Astrocyte (in vitro differentiated cells and primary cell): Measurements from ENCODE around the gene NNT. TPM values are rescaled to one million over a fixed set of nuclear protein-coding genes. Genes with fewer than 3 reads are reported as not detected.

Experiments used
- DNase-seq: peaks from one replicate; pipeline ENCODE4 v3.0.0-alpha.2; 2010; ENCODE audit warnings: low read depth
- FAIRE-seq: peaks from 2 replicates; lab custom pipeline; 2011; peaks lifted over from hg19 to GRCh38; lab: Jason Lieb, UNC
- H2AFZ ChIP-seq: 2 replicates; pipeline ENCODE4 v1.6.0; 2012; ENCODE audit warnings: low read depth, low read length, inconsistent platforms
- H3K27ac ChIP-seq: 2 replicates; pipeline ENCODE4 v1.5.1; 2011; ENCODE audit warnings: low read depth, low read length, inconsistent platforms
- H3K27me3 ChIP-seq: 2 replicates; pipeline ENCODE4 v1.6.0; 2011; ENCODE audit warnings: low read length, inconsistent platforms; ENCODE audit not compliant: insufficient read depth
- H3K36me3 ChIP-seq: 2 replicates; pipeline ENCODE4 v1.5.1; 2011; ENCODE audit warnings: low read length, inconsistent platforms; ENCODE audit not compliant: insufficient read depth
- H3K4me1 ChIP-seq: 2 replicates; pipeline ENCODE4 v1.5.1; 2011; ENCODE audit warnings: low read length, inconsistent platforms; ENCODE audit not compliant: insufficient read depth
- H3K4me2 ChIP-seq: 2 replicates; pipeline ENCODE4 v1.6.0; 2012; ENCODE audit warnings: low read length, inconsistent platforms
- H3K4me3 ChIP-seq: 2 replicates; pipeline ENCODE4 v1.5.1; 2011; ENCODE audit warnings: low read depth, mild to moderate bottlenecking, low read length, inconsistent platforms; ENCODE audit not compliant: insufficient read depth
- H3K79me2 ChIP-seq: 2 replicates; pipeline ENCODE4 v1.6.0; 2012; ENCODE audit warnings: mild to moderate bottlenecking, low read length, inconsistent platforms; ENCODE audit not compliant: insufficient read depth
- H3K9ac ChIP-seq: 2 replicates; pipeline ENCODE4 v1.6.0; 2012; ENCODE audit warnings: mild to moderate bottlenecking, low read length, inconsistent platforms
- H3K9me3 ChIP-seq: 2 replicates; pipeline ENCODE4 v1.5.1; 2012; ENCODE audit warnings: low read depth, mild to moderate bottlenecking, low read length, inconsistent platforms; ENCODE audit not compliant: insufficient read depth
- H4K20me1 ChIP-seq: 2 replicates; pipeline ENCODE4 v1.6.0; 2012; ENCODE audit warnings: low read length, inconsistent platforms; ENCODE audit not compliant: insufficient read depth
- H3K27ac Mint-ChIP-seq: one replicate; pipeline ENCODE4 v1.8.0; 2021; ENCODE audit warnings: mild to moderate bottlenecking, mixed read lengths; ENCODE audit not compliant: unreplicated experiment
- H3K27me3 Mint-ChIP-seq: one replicate; pipeline ENCODE4 v1.8.0; 2021; ENCODE audit warnings: low read depth, mixed read lengths; ENCODE audit not compliant: unreplicated experiment
- H3K36me3 Mint-ChIP-seq: one replicate; pipeline ENCODE4 v1.8.0; 2021; ENCODE audit warnings: low read depth, mixed read lengths; ENCODE audit not compliant: unreplicated experiment
- H3K4me1 Mint-ChIP-seq: one replicate; pipeline ENCODE4 v1.8.0; 2021; ENCODE audit warnings: low read depth, mixed read lengths; ENCODE audit not compliant: unreplicated experiment
- H3K4me3 Mint-ChIP-seq: one replicate; pipeline ENCODE4 v1.8.0; 2021; ENCODE audit warnings: mild to moderate bottlenecking, moderate library complexity, mixed read lengths; ENCODE audit not compliant: unreplicated experiment
- H3K9me3 Mint-ChIP-seq: one replicate; pipeline ENCODE4 v1.8.0; 2021; ENCODE audit warnings: mild to moderate bottlenecking, mixed read lengths; ENCODE audit not compliant: unreplicated experiment
- CTCF ChIP-seq: IDR thresholded peaks from 2 replicates; pipeline ENCODE4 v1.5.1; 2011; ENCODE audit warnings: low read depth, mild to moderate bottlenecking, inconsistent platforms, low read length, moderate library complexity; ENCODE audit not compliant: insufficient read depth
- EZH2 ChIP-seq: IDR thresholded peaks from 2 replicates; pipeline ENCODE4 v1.6.1; 2012; ENCODE audit warnings: mild to moderate bottlenecking, low read length, inconsistent platforms; ENCODE audit not compliant: insufficient read depth
- total RNA-seq: library from RNA; stranded (reverse); gene quantifications from 2 replicates; pipeline ENCODE4 v1.2.1, GENCODE V29; 2021

NNT gene
- total RNA-seq, 1 donor from 2014 or later: 44.3 TPM

GRCh38 chr5:43604699-43605098 is 1.7 kb downstream of the NNT start:
- no peaks in the 10 kb centered on the region for H4K20me1 ChIP-seq
- no peak overlapping the region for H3K27ac Mint-ChIP-seq
- FAIRE-seq (no peak), DNase-seq (no peak)
- H3K4me1 ChIP-seq: peaks cover 18% of the 10 kb centered on the region
- no peaks in the 10 kb centered on the region for H3K27me3 Mint-ChIP-seq
- no peak overlapping the region for H3K9ac ChIP-seq
- H3K79me2 ChIP-seq: peaks cover 32% of the 10 kb centered on the region
- no peak overlapping the region for H3K4me3 Mint-ChIP-seq
- no peak overlapping the region for H3K4me3 ChIP-seq
- peak overlapping the region; percentile 100 for H3K4me2 ChIP-seq
- H3K9me3 Mint-ChIP-seq: no peaks in the 10 kb centered on the region
- H3K27ac ChIP-seq: no peak overlapping the region
- no peaks in the 10 kb centered on the region for H3K9me3 ChIP-seq
- peaks cover 14% of the 10 kb centered on the region for H3K4me1 Mint-ChIP-seq
- no peaks in the 10 kb centered on the region for H3K27me3 ChIP-seq
- no peak overlapping the region for H2AFZ ChIP-seq
- no peak for TF ChIP-seq EZH2
- TF ChIP-seq CTCF: no peak
- H3K36me3 ChIP-seq: no peaks in the 10 kb centered on the region
- H3K36me3 Mint-ChIP-seq: no peaks in the 10 kb centered on the region

- no peak overlapping the region for H3K4me2 ChIP-seq
- Mint-ChIP-seq H3K27ac (no peak overlapping the region), H3K4me3 (no peak overlapping the region), H3K4me1 (peaks cover 11% of the 10 kb centered on the region), H3K36me3 (peaks cover 2% of the 10 kb centered on the region), H3K27me3 (no peaks in the 10 kb centered on the region), H3K9me3 (no peaks in the 10 kb centered on the region)
- H2AFZ ChIP-seq: no peak overlapping the region
- peaks cover 18% of the 10 kb centered on the region for H3K4me1 ChIP-seq
- H3K79me2 ChIP-seq: peaks cover 32% of the 10 kb centered on the region
- no peaks in the 10 kb centered on the region for H4K20me1 ChIP-seq
- no peaks in the 10 kb centered on the region for H3K36me3 ChIP-seq
- FAIRE-seq: no peak
- H3K9me3 ChIP-seq: no peaks in the 10 kb centered on the region
- H3K27ac ChIP-seq: no peak overlapping the region
- DNase-seq: no peak
- no peak overlapping the region for H3K9ac ChIP-seq
- TF ChIP-seq EZH2 (no peak), CTCF (no peak)
- no peak overlapping the region for H3K4me3 ChIP-seq
- H3K27me3 ChIP-seq: no peaks in the 10 kb centered on the region
These were observed 3.4 kb downstream of the NNT start for GRCh38 chr5:43606351-43606750.

- Mint-ChIP-seq H3K9me3 (no peaks in the 10 kb centered on the region), H3K27ac (no peak overlapping the region), H3K4me1 (peaks cover 3% of the 10 kb centered on the region), H3K36me3 (peaks cover 2% of the 10 kb centered on the region), H3K4me3 (no peak overlapping the region), H3K27me3 (no peaks in the 10 kb centered on the region)
- H2AFZ ChIP-seq: no peak overlapping the region
- no peak overlapping the region for H3K4me2 ChIP-seq
- H3K27me3 ChIP-seq: no peaks in the 10 kb centered on the region
- H3K4me1 ChIP-seq: peaks cover 10% of the 10 kb centered on the region
- no peak overlapping the region for H3K9ac ChIP-seq
- no peaks in the 10 kb centered on the region for H3K9me3 ChIP-seq
- H3K79me2 ChIP-seq: peaks cover 21% of the 10 kb centered on the region
- H3K27ac ChIP-seq: no peak overlapping the region
- no peak overlapping the region for H3K4me3 ChIP-seq
- H4K20me1 ChIP-seq: no peaks in the 10 kb centered on the region
- DNase-seq (no peak), FAIRE-seq (no peak)
- TF ChIP-seq CTCF: no peak
- TF ChIP-seq EZH2: no peak
- peaks cover 4% of the 10 kb centered on the region for H3K36me3 ChIP-seq
These were observed 5.4 kb downstream of the NNT start for GRCh38 chr5:43608406-43608805.
